Choroid plexus epithelial cell (primary cell): ENCODE data around the gene PI4K2A.

Experiments
- DNase-seq: peaks from one replicate; pipeline ENCODE4 v3.0.0-alpha.2; 2010; ENCODE audit warnings: low read depth
- H3K4me3 ChIP-seq: 2 replicates; pipeline ENCODE4 v1.5.1; 2011; ENCODE audit warnings: low read depth, mild to moderate bottlenecking, control low read depth, low read length, moderate library complexity
- TF ChIP-seq, protein P1 (sequence below): conservative IDR thresholded peaks from 2 replicates; pipeline ENCODE4 v1.5.1; 2011; ENCODE audit warnings: low read depth, mild to moderate bottlenecking, control low read depth, inconsistent platforms, low read length, moderate library complexity

The PI4K2A gene

DNA sequence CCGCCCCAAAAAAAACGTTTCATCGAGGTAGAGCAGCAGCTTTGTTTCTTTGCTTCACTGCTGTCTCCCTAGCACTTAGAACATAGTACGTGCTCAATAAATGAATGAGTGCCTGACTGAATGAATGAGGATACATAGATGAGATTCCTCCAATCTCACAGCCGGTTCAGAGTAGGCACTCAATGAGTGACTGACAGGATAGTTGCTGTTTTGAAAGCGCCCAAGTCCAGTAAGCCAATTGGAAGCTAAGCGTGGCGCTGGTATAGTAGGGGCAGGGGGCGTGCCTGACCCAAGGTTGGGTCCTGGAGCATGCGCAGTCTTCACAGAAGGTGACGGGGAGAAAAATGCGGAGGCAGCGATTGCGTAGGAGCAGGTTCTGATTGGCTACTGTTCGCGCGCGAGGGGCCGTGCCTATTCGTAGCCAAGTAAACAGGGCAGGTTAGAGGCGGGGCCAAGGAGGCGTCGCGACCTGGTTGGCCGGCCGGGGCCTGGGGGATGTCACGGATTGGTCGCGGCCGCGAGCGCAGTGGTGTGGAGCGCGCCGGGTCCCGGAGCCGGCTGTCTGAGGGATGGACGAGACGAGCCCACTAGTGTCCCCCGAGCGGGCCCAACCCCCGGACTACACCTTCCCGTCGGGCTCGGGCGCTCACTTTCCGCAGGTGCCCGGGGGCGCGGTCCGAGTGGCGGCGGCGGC lies at the start of gene PI4K2A:
TSS of gene PI4K2A (plus strand) at position 498 of the 694 bp plus-strand sequence. CDS start at position 570, 72 bp downstream.
- DNase-seq, result peak; percentile 100
- TF ChIP-seq, protein P1, sequence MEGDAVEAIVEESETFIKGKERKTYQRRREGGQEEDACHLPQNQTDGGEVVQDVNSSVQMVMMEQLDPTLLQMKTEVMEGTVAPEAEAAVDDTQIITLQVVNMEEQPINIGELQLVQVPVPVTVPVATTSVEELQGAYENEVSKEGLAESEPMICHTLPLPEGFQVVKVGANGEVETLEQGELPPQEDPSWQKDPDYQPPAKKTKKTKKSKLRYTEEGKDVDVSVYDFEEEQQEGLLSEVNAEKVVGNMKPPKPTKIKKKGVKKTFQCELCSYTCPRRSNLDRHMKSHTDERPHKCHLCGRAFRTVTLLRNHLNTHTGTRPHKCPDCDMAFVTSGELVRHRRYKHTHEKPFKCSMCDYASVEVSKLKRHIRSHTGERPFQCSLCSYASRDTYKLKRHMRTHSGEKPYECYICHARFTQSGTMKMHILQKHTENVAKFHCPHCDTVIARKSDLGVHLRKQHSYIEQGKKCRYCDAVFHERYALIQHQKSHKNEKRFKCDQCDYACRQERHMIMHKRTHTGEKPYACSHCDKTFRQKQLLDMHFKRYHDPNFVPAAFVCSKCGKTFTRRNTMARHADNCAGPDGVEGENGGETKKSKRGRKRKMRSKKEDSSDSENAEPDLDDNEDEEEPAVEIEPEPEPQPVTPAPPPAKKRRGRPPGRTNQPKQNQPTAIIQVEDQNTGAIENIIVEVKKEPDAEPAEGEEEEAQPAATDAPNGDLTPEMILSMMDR, result no peak
- H3K4me3 ChIP-seq, result peak within 1 kb of the TSS; percentile 81

DNA sequence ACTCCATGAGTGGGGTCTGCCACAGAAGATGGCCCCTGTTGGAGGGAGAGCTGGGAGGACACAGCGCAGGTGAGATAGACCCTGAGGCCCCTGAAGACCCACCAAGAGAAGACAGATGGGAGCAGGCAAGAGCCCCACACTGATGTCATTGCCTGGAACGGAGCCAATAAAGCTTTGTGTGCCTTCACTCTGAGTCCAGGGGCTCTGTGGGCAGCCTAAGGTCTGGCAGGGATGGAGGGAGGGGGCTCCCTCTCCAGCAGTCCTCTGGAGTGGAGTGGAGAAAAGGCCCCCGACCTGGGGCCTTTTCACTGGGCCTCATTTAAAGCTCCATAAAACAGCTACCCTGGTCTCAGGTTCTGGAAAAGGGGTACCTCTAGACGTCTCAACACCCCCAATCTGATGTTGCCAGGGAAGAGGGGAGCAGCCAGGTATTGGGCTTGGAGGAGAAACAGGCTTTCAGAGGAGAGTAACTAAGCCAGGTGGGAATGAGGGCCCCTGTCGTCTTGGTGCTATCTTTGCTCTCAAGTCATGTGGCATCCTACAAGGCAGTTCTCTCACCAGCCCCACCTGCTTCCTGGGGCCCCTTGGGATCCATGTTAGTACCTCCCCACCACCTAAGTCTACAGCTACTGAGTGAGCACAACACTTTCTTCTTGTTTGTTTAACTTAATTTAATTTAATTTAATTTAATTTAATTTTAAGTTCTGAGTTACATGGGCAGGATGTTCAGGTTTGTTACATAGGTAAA lies 49.5 kb upstream of the PI4K2A start:
- no peak overlapping the region for H3K4me3 ChIP-seq
- TF ChIP-seq, protein P1, result no peak

DNA sequence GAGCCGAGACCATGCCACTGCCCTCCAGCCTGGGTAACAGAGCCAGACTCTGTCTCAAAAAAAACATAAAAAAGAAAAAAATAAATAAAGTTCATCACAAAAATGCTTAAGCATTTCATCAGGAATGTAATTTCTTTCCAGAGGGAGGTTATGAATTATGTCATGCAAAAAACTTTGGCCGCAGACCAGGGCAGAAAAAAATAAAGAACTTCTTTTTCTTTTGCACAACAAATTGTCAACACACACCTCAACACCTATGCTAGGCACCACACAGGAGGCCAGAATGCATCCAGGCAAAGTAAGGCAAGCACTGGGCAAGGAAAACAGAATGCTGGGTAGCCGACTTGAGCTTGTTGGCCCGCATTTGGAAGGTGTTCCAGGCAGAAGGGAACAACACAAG lies 47.0 kb upstream of the PI4K2A start:
- DNase-seq, result peak; percentile 63
- TF ChIP-seq, protein P1, result no peak
- H3K4me3 ChIP-seq, result no peak overlapping the region

More for the DNA sequence above, 49.5 kb upstream of the PI4K2A start:
- DNase-seq, result no peak

DNA sequence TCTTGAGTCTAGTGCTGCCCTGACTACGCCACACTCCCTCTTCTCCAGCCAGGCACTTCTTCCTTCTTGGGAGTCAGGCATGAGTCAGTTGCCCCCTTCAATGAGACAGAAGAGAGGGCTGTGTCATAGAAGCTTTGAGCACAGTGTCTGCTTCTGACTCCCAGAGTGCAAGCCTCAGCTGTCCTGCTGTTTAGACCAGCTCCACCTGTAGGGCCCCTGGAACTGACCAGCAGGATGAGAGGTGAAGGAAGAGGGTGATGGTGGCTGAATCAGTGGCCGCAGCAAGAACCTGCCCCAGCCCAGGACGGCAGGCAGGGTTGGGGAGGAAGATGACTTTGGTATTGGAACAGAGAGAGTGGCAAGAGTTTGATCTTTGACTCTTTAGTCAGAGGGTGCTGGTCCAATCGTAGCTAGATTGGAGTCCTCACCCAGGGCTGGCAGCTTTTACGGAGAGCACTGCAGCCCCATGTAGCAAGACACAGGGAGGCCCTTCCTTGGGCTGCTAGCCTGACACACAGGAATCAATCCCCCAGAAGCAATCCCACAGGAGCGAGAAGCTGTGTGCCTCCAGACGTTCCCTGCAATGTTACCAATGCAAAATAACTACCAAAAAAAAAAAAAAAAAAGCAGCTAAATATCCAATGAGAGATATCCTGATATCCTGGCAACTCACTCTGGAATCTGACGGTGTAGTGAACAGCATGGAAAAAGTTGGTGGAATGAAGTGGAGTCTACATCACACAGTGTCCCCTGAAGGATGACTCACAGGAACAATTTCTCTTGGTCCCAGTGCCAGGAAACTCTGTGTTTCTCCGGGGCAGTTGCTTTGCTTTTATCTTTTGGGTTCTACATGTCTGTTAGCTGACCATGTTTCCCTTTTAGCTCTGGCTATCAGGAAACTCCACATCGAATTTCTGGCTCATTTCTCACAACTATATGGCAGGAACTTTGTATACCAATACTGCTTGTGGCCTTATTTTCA lies 44.1 kb upstream of the PI4K2A start:
- no peak overlapping the region for H3K4me3 ChIP-seq
- TF ChIP-seq, protein P1, result no peak
- DNase-seq, result peak; percentile 62

DNA sequence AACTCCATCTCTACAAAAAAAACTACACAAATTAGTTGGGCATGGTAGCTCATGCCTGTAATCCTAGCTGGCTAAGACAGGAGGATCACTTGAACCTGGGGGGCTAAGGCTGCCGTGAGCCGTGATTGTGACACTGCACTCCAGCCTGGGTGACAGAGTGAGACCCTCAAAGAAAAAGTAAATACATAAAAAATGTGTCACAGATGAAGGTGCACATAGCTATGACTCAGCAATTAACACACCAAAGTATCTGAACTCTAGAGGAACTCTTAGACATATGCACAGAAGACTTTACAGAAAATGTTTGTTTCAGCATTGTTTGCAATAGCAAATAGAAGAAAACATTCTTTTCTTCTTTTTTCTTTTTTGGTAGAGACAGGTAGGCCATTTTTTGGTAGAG lies 42.7 kb upstream of the PI4K2A start:
- DNase-seq, result no peak
- no peak overlapping the region for H3K4me3 ChIP-seq

More for the DNA sequence above, 42.7 kb upstream of the PI4K2A start:
- TF ChIP-seq, protein P1, result no peak
